Measurements from ENCODE around the gene HNRNPA3.
A peak's percentile ranks its signal among the peaks of the same experiment; 100 is the strongest.

HNRNPA3 gene

DNA sequence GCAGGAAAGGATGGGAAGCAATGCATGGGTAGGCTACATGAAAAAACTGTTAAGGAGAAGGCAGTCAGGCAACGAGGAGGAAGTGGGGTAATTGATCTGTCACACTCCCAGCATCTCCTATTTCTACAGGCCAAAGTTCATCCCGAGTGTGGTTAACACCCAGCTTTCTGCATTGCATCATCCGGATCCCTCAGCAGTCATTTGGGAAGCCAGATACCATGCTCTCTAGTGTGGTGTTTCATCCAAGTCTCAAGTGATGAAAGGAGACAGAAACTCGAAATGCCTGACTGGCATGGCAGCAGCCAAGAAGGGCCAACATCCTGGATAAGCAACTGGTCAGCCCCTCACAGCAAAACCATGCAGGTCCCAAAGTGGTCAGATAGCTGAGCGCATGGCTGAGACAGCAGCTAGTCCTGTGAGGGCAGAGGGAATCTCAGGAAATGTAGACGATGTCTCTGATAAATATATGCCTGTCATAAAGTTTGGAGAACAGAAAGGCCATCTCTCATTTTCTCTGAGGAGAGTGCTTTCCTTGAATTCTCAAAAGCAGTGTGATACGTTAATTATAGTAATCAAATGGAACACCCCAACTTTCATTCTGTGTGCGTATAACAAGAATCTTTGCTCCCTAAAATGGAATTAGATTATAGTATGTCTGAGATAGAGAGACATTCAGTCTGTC is 24.8 kb upstream of the HNRNPA3 start (continued):
- TF ChIP-seq, protein P1, sequence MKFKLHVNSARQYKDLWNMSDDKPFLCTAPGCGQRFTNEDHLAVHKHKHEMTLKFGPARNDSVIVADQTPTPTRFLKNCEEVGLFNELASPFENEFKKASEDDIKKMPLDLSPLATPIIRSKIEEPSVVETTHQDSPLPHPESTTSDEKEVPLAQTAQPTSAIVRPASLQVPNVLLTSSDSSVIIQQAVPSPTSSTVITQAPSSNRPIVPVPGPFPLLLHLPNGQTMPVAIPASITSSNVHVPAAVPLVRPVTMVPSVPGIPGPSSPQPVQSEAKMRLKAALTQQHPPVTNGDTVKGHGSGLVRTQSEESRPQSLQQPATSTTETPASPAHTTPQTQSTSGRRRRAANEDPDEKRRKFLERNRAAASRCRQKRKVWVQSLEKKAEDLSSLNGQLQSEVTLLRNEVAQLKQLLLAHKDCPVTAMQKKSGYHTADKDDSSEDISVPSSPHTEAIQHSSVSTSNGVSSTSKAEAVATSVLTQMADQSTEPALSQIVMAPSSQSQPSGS (tag by site-specific recombination; IDR thresholded peaks at IDR 0.05; ENCODE audit: low read depth), result peak; percentile 31; the same call in 1 of the 2 replicates
- TF ChIP-seq, protein P2, sequence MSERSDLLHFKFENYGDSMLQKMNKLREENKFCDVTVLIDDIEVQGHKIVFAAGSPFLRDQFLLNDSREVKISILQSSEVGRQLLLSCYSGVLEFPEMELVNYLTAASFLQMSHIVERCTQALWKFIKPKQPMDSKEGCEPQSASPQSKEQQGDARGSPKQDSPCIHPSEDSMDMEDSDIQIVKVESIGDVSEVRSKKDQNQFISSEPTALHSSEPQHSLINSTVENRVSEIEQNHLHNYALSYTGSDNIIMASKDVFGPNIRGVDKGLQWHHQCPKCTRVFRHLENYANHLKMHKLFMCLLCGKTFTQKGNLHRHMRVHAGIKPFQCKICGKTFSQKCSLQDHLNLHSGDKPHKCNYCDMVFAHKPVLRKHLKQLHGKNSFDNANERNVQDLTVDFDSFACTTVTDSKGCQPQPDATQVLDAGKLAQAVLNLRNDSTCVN (tag by site-specific recombination; optimal IDR thresholded peaks at IDR 0.05), result no peak
- TF ChIP-seq, protein P3, sequence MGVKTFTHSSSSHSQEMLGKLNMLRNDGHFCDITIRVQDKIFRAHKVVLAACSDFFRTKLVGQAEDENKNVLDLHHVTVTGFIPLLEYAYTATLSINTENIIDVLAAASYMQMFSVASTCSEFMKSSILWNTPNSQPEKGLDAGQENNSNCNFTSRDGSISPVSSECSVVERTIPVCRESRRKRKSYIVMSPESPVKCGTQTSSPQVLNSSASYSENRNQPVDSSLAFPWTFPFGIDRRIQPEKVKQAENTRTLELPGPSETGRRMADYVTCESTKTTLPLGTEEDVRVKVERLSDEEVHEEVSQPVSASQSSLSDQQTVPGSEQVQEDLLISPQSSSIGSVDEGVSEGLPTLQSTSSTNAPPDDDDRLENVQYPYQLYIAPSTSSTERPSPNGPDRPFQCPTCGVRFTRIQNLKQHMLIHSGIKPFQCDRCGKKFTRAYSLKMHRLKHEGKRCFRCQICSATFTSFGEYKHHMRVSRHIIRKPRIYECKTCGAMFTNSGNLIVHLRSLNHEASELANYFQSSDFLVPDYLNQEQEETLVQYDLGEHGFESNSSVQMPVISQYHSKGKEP (tag by site-specific recombination; IDR thresholded peaks at IDR 0.05), result no peak
- no peak for TF ChIP-seq ZNF2 (tag by site-specific recombination; IDR thresholded peaks at IDR 0.05)
- TF ChIP-seq, protein P4, sequence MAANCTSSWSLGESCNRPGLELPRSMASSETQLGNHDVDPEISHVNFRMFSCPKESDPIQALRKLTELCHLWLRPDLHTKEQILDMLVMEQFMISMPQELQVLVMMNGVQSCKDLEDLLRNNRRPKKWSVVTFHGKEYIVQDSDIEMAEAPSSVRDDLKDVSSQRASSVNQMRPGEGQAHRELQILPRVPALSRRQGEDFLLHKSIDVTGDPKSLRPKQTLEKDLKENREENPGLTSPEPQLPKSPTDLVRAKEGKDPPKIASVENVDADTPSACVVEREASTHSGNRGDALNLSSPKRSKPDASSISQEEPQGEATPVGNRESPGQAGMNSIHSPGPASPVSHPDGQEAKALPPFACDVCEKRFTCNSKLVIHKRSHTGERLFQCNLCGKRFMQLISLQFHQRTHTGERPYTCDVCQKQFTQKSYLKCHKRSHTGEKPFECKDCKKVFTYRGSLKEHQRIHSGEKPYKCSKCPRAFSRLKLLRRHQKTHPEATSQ (tag by site-specific recombination; IDR thresholded peaks at IDR 0.05), result no peak
- no peak for TF ChIP-seq ZSCAN30 (tag by site-specific recombination; IDR thresholded peaks at IDR 0.05)
- no peak for TF ChIP-seq ZNF473 (tag by site-specific recombination; IDR thresholded peaks at IDR 0.05)
- no peak for TF ChIP-seq MYNN (tag by site-specific recombination; IDR thresholded peaks at IDR 0.05; ENCODE audit: borderline replicate concordance)
- no peak for TF ChIP-seq ZNF48 (tag by site-specific recombination; IDR thresholded peaks at IDR 0.05)
- TF ChIP-seq ZNF341 (tag by site-specific recombination; IDR thresholded peaks at IDR 0.05; ENCODE audit: low read depth), result no peak
- TF ChIP-seq ZNF350 (tag by site-specific recombination; IDR thresholded peaks at IDR 0.05), result no peak
- TF ChIP-seq ZNF10 (tag by site-specific recombination; IDR thresholded peaks at IDR 0.05), result peak; percentile 72
- no peak for TF ChIP-seq BCL11A (tag by site-specific recombination; IDR thresholded peaks at IDR 0.05; ENCODE audit: low read depth)
- no peak for TF ChIP-seq ZNF560 (tag by site-specific recombination; IDR thresholded peaks at IDR 0.05; ENCODE audit: borderline replicate concordance)
- no peak for TF ChIP-seq KLF8 (tag by site-specific recombination; IDR thresholded peaks at IDR 0.05)
- 0 out of 2 replicates have a peak, but pooled peaks have one; percentile 16 for TF ChIP-seq KLF1 (tag by site-specific recombination; IDR thresholded peaks at IDR 0.05)
- TF ChIP-seq ZNF664 (tag by site-specific recombination; IDR thresholded peaks at IDR 0.05), result no peak
- no peak for TF ChIP-seq ZNF221 (tag by site-specific recombination; IDR thresholded peaks at IDR 0.05; ENCODE audit: borderline replicate concordance)
- no peak for TF ChIP-seq ZBTB7A (tag by site-specific recombination; IDR thresholded peaks at IDR 0.05; ENCODE audit: low read depth)
- TF ChIP-seq EGR2 (tag by site-specific recombination; IDR thresholded peaks at IDR 0.05; ENCODE audit: low read depth), result no peak
- TF ChIP-seq, protein P5, sequence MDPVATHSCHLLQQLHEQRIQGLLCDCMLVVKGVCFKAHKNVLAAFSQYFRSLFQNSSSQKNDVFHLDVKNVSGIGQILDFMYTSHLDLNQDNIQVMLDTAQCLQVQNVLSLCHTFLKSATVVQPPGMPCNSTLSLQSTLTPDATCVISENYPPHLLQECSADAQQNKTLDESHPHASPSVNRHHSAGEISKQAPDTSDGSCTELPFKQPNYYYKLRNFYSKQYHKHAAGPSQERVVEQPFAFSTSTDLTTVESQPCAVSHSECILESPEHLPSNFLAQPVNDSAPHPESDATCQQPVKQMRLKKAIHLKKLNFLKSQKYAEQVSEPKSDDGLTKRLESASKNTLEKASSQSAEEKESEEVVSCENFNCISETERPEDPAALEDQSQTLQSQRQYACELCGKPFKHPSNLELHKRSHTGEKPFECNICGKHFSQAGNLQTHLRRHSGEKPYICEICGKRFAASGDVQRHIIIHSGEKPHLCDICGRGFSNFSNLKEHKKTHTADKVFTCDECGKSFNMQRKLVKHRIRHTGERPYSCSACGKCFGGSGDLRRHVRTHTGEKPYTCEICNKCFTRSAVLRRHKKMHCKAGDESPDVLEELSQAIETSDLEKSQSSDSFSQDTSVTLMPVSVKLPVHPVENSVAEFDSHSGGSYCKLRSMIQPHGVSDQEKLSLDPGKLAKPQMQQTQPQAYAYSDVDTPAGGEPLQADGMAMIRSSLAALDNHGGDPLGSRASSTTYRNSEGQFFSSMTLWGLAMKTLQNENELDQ (tag by site-specific recombination; IDR thresholded peaks at IDR 0.05; ENCODE audit: low read depth), result no peak
- no peak for TF ChIP-seq ZNF626 (tag by site-specific recombination; IDR thresholded peaks at IDR 0.05)
- TF ChIP-seq, protein P6, sequence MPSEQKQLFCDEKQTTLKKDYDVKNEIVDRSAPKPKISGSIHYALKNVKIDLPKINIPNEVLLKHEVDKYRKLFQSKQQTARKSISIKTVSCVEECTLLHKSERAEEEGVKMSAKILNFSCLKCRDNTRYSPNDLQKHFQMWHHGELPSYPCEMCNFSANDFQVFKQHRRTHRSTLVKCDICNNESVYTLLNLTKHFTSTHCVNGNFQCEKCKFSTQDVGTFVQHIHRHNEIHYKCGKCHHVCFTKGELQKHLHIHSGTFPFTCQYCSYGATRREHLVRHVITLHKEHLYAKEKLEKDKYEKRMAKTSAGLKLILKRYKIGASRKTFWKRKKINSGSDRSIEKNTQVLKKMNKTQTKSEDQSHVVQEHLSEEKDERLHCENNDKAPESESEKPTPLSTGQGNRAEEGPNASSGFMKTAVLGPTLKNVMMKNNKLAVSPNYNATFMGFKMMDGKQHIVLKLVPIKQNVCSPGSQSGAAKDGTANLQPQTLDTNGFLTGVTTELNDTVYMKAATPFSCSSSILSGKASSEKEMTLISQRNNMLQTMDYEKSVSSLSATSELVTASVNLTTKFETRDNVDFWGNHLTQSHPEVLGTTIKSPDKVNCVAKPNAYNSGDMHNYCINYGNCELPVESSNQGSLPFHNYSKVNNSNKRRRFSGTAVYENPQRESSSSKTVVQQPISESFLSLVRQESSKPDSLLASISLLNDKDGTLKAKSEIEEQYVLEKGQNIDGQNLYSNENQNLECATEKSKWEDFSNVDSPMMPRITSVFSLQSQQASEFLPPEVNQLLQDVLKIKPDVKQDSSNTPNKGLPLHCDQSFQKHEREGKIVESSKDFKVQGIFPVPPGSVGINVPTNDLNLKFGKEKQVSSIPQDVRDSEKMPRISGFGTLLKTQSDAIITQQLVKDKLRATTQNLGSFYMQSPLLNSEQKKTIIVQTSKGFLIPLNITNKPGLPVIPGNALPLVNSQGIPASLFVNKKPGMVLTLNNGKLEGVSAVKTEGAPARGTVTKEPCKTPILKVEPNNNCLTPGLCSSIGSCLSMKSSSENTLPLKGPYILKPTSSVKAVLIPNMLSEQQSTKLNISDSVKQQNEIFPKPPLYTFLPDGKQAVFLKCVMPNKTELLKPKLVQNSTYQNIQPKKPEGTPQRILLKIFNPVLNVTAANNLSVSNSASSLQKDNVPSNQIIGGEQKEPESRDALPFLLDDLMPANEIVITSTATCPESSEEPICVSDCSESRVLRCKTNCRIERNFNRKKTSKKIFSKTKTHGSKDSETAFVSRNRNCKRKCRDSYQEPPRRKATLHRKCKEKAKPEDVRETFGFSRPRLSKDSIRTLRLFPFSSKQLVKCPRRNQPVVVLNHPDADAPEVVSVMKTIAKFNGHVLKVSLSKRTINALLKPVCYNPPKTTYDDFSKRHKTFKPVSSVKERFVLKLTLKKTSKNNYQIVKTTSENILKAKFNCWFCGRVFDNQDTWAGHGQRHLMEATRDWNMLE (tag by site-specific recombination; conservative IDR thresholded peaks at IDR 0.05; ENCODE audit: low read depth), result peak; percentile 43
- TF ChIP-seq OVOL3 (tag by site-specific recombination; IDR thresholded peaks at IDR 0.05), result no peak
- TF ChIP-seq, protein P7, sequence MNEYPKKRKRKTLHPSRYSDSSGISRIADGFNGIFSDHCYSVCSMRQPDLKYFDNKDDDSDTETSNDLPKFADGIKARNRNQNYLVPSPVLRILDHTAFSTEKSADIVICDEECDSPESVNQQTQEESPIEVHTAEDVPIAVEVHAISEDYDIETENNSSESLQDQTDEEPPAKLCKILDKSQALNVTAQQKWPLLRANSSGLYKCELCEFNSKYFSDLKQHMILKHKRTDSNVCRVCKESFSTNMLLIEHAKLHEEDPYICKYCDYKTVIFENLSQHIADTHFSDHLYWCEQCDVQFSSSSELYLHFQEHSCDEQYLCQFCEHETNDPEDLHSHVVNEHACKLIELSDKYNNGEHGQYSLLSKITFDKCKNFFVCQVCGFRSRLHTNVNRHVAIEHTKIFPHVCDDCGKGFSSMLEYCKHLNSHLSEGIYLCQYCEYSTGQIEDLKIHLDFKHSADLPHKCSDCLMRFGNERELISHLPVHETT (tag by site-specific recombination; IDR thresholded peaks at IDR 0.05), result no peak
